Activated T-helper 2 cell treated with anti-CD3 and anti-CD28 coated beads, Interferon-gamma antibody, Interleukin-2, Interleukin-4, amounts not matched to agents 10 μg/mL and 5 μg/mL and 100 μg/mL, durations not matched to agents 14 hours and 24 hours and 36 hours (primary cell): ENCODE measurements around the gene ARHGAP28. TPM values are rescaled to one million over a fixed set of nuclear protein-coding genes. Genes with fewer than 3 reads are reported as not detected.

ENCODE experiments used
- DNase-seq: peaks from one replicate; pipeline ENCODE4 v3.0.0; 2021; ENCODE audit warnings: low spot score
- H3K27ac Mint-ChIP-seq: one replicate; pipeline ENCODE4 v1.8.0; 2021; ENCODE audit warnings: mixed read lengths
- H3K27me3 Mint-ChIP-seq: one replicate; pipeline ENCODE4 v1.8.0; 2021; ENCODE audit warnings: low read depth, mixed read lengths
- H3K36me3 Mint-ChIP-seq: one replicate; pipeline ENCODE4 v1.8.0; 2021; ENCODE audit warnings: low read depth, mixed read lengths
- H3K4me1 Mint-ChIP-seq: one replicate; pipeline ENCODE4 v1.8.0; 2021; ENCODE audit warnings: low read depth, mixed read lengths
- H3K4me3 Mint-ChIP-seq: one replicate; pipeline ENCODE4 v1.8.0; 2021; ENCODE audit warnings: low read depth, mild to moderate bottlenecking, moderate library complexity, mixed read lengths
- H3K9me3 Mint-ChIP-seq: one replicate; pipeline ENCODE4 v1.8.0; 2021; ENCODE audit warnings: mixed read lengths
- intact Hi-C: fragments of 100-400 bp; cut with micrococcal nuclease; formaldehyde crosslinking; loops from one replicate; pipeline ENCODE4 v1.15.1; 2023
- total RNA-seq: library from RNA; stranded (reverse); gene quantifications from 2 replicates; pipeline ENCODE4 v1.2.3, GENCODE V29; 2022

ARHGAP28 gene
- total RNA-seq, 1 donor from 2014 or later: not detected

DNA sequence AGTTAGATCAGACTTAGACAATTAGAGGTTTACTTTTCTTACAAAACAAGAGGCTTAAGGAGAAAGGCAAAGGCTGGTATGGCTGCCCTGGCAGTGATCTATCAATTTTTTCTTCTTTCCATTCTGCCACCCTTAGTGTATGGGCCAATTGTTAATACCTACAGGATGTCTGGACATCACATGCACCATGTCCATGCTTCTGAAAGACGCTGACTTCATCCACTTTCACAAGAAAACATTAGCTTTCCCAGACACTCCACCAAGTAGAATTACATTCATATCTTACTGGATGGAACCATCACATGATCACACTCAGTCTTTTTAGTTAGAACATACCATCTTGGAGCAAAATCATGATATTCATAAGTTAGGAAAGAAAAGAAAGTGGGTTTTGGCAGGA lies 120.9 kb downstream of the ARHGAP28 start:
- H3K4me1 Mint-ChIP-seq: no peaks in the 10 kb centered on the region
- intact Hi-C loops: no loop called here
- H3K36me3 Mint-ChIP-seq: no peaks in the 10 kb centered on the region
- no peaks in the 10 kb centered on the region for H3K27me3 Mint-ChIP-seq
- H3K27ac Mint-ChIP-seq: no peak overlapping the region
- peaks cover 6% of the 10 kb centered on the region for H3K9me3 Mint-ChIP-seq
- no peak for DNase-seq
- no peak overlapping the region for H3K4me3 Mint-ChIP-seq

GRCh38 chr18:6851480-6851879 lies 122.0 kb downstream of the ARHGAP28 start:
- H3K36me3 Mint-ChIP-seq: no peaks in the 10 kb centered on the region
- H3K27me3 Mint-ChIP-seq: no peaks in the 10 kb centered on the region
- H3K4me1 Mint-ChIP-seq: no peaks in the 10 kb centered on the region
- peaks cover 6% of the 10 kb centered on the region for H3K9me3 Mint-ChIP-seq
- no peak for DNase-seq
- H3K27ac Mint-ChIP-seq: no peak overlapping the region
- no peak overlapping the region for H3K4me3 Mint-ChIP-seq
- intact Hi-C loops: no loop called here

- Mint-ChIP-seq H3K27ac (no peak overlapping the region), H3K4me1 (no peaks in the 10 kb centered on the region), H3K27me3 (no peaks in the 10 kb centered on the region), H3K9me3 (peaks cover 6% of the 10 kb centered on the region), H3K4me3 (no peak overlapping the region), H3K36me3 (no peaks in the 10 kb centered on the region)
- intact Hi-C loops: no loop called here
- DNase-seq: no peak
Measured at GRCh38 chr18:6854811-6855210, 125.3 kb downstream of the ARHGAP28 start.

DNA sequence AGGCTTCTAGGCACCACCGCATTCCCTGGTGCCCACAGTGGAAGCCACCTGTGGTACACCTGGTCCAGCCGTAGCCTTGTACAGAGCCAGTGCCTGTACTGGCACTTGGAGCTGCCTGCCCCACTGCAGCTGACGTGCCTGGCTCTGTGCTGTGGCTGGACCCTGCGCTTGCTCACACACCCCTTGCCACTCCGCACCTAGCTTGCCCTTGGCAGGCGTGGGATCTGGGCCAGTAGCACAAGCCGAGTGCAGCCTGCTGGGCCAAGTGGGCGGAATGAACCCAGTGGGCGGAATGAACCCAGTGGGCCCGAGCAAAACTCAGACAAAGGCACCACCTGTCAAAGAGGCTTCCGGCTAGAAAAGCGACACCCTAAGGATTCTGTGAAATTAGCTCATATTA lies 126.3 kb downstream of the ARHGAP28 start:
- peaks cover 6% of the 10 kb centered on the region for H3K9me3 Mint-ChIP-seq
- H3K36me3 Mint-ChIP-seq: no peaks in the 10 kb centered on the region
- no peak overlapping the region for H3K27ac Mint-ChIP-seq
- DNase-seq: no peak
- no peaks in the 10 kb centered on the region for H3K27me3 Mint-ChIP-seq
- H3K4me1 Mint-ChIP-seq: no peaks in the 10 kb centered on the region
- intact Hi-C loops: no loop called here
- H3K4me3 Mint-ChIP-seq: no peak overlapping the region

DNA sequence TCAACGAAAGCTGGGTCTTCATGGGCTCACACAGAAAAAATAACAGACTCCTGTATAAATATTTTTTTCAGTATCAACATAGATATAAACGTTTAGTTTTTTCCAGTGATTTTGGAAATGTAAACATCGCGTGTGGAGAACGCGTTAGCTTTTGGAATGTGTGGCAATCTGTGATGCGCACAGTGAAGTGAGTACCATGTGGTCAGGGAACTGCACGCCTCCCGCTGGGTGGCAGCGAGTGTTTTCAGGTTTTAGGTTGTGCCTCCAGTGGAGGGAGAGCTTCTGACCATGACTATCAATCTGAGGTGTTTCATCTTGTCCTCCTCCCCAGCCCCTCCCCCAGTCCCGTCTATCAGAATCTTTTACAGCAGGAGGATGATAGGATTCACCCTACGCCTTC lies 127.8 kb downstream of the ARHGAP28 start:
- no peak for DNase-seq
- H3K27me3 Mint-ChIP-seq: no peaks in the 10 kb centered on the region
- intact Hi-C loops: no loop called here
- no peak overlapping the region for H3K27ac Mint-ChIP-seq
- H3K36me3 Mint-ChIP-seq: no peaks in the 10 kb centered on the region
- no peak overlapping the region for H3K4me3 Mint-ChIP-seq
- H3K4me1 Mint-ChIP-seq: no peaks in the 10 kb centered on the region
- H3K9me3 Mint-ChIP-seq: peaks cover 6% of the 10 kb centered on the region

DNA sequence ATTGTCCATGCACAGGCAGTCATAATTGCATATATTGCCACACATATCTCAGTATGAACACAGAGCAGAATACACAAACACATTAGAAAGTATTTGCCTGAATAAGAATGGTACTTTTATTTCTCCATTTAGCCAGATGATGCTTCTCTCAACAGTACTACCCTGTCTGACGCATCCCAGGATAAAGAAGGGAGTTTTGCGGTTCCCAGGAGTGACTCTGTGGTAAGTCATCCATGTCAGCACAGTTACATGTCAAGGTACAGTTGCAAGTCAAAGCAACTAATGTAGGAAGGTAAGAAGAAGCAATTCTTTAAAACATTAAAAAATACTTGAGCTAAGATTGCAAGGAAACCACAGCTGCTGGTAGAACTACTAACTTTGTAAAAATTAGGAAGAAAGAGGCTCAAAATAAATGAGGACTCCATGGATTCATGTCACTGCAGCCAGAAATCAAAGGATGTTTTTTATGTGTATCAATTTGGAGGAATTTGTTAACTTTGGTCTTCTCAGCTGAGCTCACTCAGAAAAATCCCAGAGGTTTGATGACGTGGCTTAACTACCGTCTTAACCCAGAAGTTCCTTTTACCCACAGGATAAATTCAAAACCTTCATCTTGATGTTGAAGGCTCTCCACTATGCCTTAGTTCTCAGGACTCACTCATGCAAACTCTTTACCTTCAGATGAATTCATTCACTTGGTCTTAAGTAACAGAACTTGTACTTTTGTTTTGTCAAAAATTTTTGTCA lies 130.3 kb downstream of the ARHGAP28 start:
- no peaks in the 10 kb centered on the region for H3K27me3 Mint-ChIP-seq
- H3K36me3 Mint-ChIP-seq: no peaks in the 10 kb centered on the region
- H3K4me1 Mint-ChIP-seq: no peaks in the 10 kb centered on the region
- no peak for DNase-seq
- H3K9me3 Mint-ChIP-seq: no peaks in the 10 kb centered on the region
- intact Hi-C loops: no loop called here
- H3K27ac Mint-ChIP-seq: no peak overlapping the region
- no peak overlapping the region for H3K4me3 Mint-ChIP-seq

- intact Hi-C loops: no loop called here
- no peaks in the 10 kb centered on the region for H3K9me3 Mint-ChIP-seq
- no peak for DNase-seq
- H3K27ac Mint-ChIP-seq: no peak overlapping the region
- H3K27me3 Mint-ChIP-seq: no peaks in the 10 kb centered on the region
- H3K4me1 Mint-ChIP-seq: no peaks in the 10 kb centered on the region
- no peak overlapping the region for H3K4me3 Mint-ChIP-seq
- no peaks in the 10 kb centered on the region for H3K36me3 Mint-ChIP-seq
Measured at GRCh38 chr18:6860804-6861448, 131.4 kb downstream of the ARHGAP28 start.

DNA sequence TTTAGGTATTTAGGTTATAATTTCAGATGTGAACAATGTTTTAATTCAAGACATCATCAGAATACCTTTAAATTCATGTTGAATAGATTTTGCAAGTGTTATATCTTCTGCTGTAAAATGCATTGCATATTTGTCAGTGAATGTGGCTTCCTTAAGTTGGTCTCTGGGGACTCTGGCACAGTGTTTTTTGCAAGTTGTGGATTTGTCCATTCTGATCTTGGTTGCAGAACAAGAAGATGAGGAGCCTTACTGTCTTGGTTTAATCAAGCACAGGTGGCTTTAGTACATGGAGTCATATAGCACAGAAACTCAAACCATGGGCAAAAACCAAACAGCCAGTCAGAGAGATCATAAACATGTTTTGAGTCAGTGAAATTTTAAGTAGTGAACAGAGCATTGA lies 135.7 kb downstream of the ARHGAP28 start:
- Mint-ChIP-seq H3K27ac (no peak overlapping the region), H3K9me3 (no peaks in the 10 kb centered on the region), H3K4me1 (no peaks in the 10 kb centered on the region), H3K4me3 (no peak overlapping the region), H3K36me3 (no peaks in the 10 kb centered on the region), H3K27me3 (no peaks in the 10 kb centered on the region)
- intact Hi-C loops: no loop called here
- DNase-seq: no peak

- Mint-ChIP-seq H3K36me3 (no peaks in the 10 kb centered on the region), H3K27ac (no peak overlapping the region), H3K27me3 (no peaks in the 10 kb centered on the region), H3K9me3 (no peaks in the 10 kb centered on the region), H3K4me1 (no peaks in the 10 kb centered on the region), H3K4me3 (no peak overlapping the region)
- intact Hi-C loops: no loop called here
- DNase-seq: no peak
Measured at GRCh38 chr18:6866552-6867085, 137.1 kb downstream of the ARHGAP28 start.

DNA sequence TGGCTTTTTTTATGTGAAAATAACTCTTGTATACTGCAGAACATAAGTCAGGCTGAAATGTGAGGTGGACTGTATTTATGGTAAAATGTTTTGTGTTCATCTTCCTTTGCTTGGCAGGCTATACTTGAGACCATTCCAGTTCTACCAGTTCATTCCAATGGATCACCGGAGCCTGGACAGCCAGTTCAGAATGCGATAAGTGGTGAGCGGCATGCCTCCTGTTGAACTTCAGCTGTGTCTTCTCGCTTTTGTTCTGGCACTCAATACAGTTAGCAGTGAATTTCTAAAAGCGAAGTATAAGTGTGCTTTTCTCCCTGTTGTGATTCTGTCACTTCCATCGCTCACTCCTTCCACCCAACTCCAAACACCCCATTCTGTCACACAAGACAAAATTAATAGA lies 138.5 kb downstream of the ARHGAP28 start:
- Mint-ChIP-seq H3K9me3 (no peaks in the 10 kb centered on the region), H3K27me3 (no peaks in the 10 kb centered on the region), H3K36me3 (no peaks in the 10 kb centered on the region), H3K27ac (no peak overlapping the region), H3K4me3 (no peak overlapping the region), H3K4me1 (no peaks in the 10 kb centered on the region)
- intact Hi-C loops: no loop called here
- DNase-seq: no peak

DNA sequence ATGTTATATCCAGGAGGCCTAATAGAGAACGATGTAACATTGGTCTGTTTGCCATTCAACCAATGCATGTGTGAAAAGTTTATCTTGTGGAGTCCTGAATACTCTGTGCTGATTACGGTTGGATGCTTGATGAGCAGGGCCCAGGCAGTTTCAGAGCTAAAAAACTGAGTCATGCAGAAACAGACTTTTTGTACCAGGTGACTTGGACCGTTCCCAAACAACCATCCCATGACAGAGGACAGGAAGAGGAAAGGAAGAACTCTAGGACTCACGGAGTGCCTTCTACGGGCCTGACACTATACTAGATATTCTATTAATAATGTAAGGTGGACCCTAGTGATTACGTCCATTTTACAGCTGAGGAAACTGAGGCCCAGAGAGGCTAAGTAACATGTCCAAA lies 142.1 kb downstream of the ARHGAP28 start:
- Mint-ChIP-seq H3K4me1 (no peaks in the 10 kb centered on the region), H3K27ac (no peak overlapping the region), H3K27me3 (no peaks in the 10 kb centered on the region), H3K9me3 (no peaks in the 10 kb centered on the region), H3K4me3 (no peak overlapping the region), H3K36me3 (no peaks in the 10 kb centered on the region)
- no peak for DNase-seq
- intact Hi-C loops: no loop called here

- no peak for DNase-seq
- no peaks in the 10 kb centered on the region for H3K4me1 Mint-ChIP-seq
- no peak overlapping the region for H3K27ac Mint-ChIP-seq
- intact Hi-C loops: no loop called here
- no peaks in the 10 kb centered on the region for H3K27me3 Mint-ChIP-seq
- H3K9me3 Mint-ChIP-seq: no peaks in the 10 kb centered on the region
- H3K36me3 Mint-ChIP-seq: no peaks in the 10 kb centered on the region
- H3K4me3 Mint-ChIP-seq: no peak overlapping the region
Measured at GRCh38 chr18:6873040-6873751, 143.7 kb downstream of the ARHGAP28 start.

DNA sequence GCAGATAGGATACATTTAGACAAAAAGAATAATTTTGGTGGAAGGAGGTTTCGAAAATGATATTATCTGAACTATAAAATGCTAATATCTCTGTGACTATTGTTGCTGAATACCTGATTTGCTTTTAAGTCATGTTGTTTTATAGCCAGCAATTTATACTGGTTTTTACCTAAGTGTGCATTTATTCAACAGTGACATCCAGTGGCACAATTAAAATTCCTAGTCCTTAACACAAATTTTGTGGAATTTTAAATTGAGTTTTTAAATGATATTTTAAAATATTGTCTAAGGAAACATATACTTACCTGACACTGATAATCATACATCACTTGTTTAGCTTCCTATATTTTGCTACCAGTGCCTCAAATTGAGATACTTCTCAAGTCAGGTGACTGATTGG lies 144.8 kb downstream of the ARHGAP28 start:
- no peaks in the 10 kb centered on the region for H3K4me1 Mint-ChIP-seq
- intact Hi-C loops: no loop called here
- DNase-seq: no peak
- H3K27me3 Mint-ChIP-seq: no peaks in the 10 kb centered on the region
- no peak overlapping the region for H3K4me3 Mint-ChIP-seq
- H3K9me3 Mint-ChIP-seq: no peaks in the 10 kb centered on the region
- no peak overlapping the region for H3K27ac Mint-ChIP-seq
- no peaks in the 10 kb centered on the region for H3K36me3 Mint-ChIP-seq
